Measurements from ENCODE around the gene C12orf57. TPM values are rescaled to one million over a fixed set of nuclear protein-coding genes. Genes with fewer than 3 reads are reported as not detected.

Gene C12orf57
- total RNA-seq (100 to 1,000 TPM; 155 to 453 (median 306) TPM), polyA plus RNA-seq (100 to 1,000 TPM; 418 to 621 (median 443) TPM)
- long read RNA-seq, donor 1, transcript C12orf57-202 (3 exons, 662 nt) = minor isoform, 8 of 43 reads
- long read RNA-seq, donor 1, transcript C12orf57-201 (3 exons, 560 nt) = major isoform, 29 of 43 reads
- long read RNA-seq, donor 1, partial matches to known transcripts = 5 of 43 reads
- long read RNA-seq, donor 1, other reads (novel, unspliced or antisense) = 0 of 43 reads
- long read RNA-seq, donor 2, transcript C12orf57-202 (3 exons, 662 nt) = minor isoform, 6 of 44 reads
- long read RNA-seq, donor 2, transcript C12orf57-201 (3 exons, 560 nt) = major isoform, 37 of 44 reads
- long read RNA-seq, donor 2, partial matches to known transcripts = 0 of 44 reads
- long read RNA-seq, donor 2, other reads (novel, unspliced or antisense) = 0 of 44 reads
- long read RNA-seq, donor 3, transcript C12orf57-201 (3 exons, 560 nt) = major isoform, 59 of 79 reads
- long read RNA-seq, donor 3, transcript C12orf57-202 (3 exons, 662 nt) = minor isoform, 11 of 79 reads
- long read RNA-seq, donor 3, partial matches to known transcripts = 6 of 79 reads
- long read RNA-seq, donor 3, other reads (novel, unspliced or antisense) = 0 of 79 reads
- long read RNA-seq, donor 4, transcript C12orf57-201 (3 exons, 560 nt) = major isoform, 7 of 11 reads
- long read RNA-seq, donor 4, partial matches to known transcripts = 0 of 11 reads
- long read RNA-seq, donor 4, other reads (novel, unspliced or antisense) = 0 of 11 reads
- long read RNA-seq, donor 5, transcript C12orf57-202 (3 exons, 662 nt) = minor isoform, 13 of 127 reads
- long read RNA-seq, donor 5, transcript C12orf57-201 (3 exons, 560 nt) = major isoform, 96 of 127 reads
- long read RNA-seq, donor 5, partial matches to known transcripts = 12 of 127 reads
- long read RNA-seq, donor 5, other reads (novel, unspliced or antisense) = 0 of 127 reads
- long read RNA-seq, donor 6, transcript C12orf57-201 (3 exons, 560 nt) = major isoform, 110 of 144 reads
- long read RNA-seq, donor 6, transcript C12orf57-202 (3 exons, 662 nt) = minor isoform, 20 of 144 reads
- long read RNA-seq, donor 6, transcript C12orf57-204 (3 exons, 551 nt) = minor isoform, 7 of 144 reads
- long read RNA-seq, donor 6, partial matches to known transcripts = 6 of 144 reads
- long read RNA-seq, donor 6, other reads (novel, unspliced or antisense) = 0 of 144 reads
- long read RNA-seq, donor 7, transcript C12orf57-202 (3 exons, 662 nt) = minor isoform, 33 of 126 reads
- long read RNA-seq, donor 7, transcript C12orf57-201 (3 exons, 560 nt) = major isoform, 84 of 126 reads
- long read RNA-seq, donor 7, partial matches to known transcripts = 7 of 126 reads
- long read RNA-seq, donor 7, other reads (novel, unspliced or antisense) = 0 of 126 reads
- long read RNA-seq, donor 8, transcript C12orf57-201 (3 exons, 560 nt) = major isoform, 100 of 128 reads
- long read RNA-seq, donor 8, transcript C12orf57-202 (3 exons, 662 nt) = minor isoform, 13 of 128 reads
- long read RNA-seq, donor 8, transcript C12orf57-204 (3 exons, 551 nt) = minor isoform, 6 of 128 reads
- long read RNA-seq, donor 8, partial matches to known transcripts = 6 of 128 reads
- long read RNA-seq, donor 8, other reads (novel, unspliced or antisense) = 0 of 128 reads
- long read RNA-seq, donor 9, transcript C12orf57-202 (3 exons, 662 nt) = minor isoform, 18 of 111 reads
- long read RNA-seq, donor 9, transcript C12orf57-201 (3 exons, 560 nt) = major isoform, 65 of 111 reads
- long read RNA-seq, donor 9, partial matches to known transcripts = 26 of 111 reads
- long read RNA-seq, donor 9, other reads (novel, unspliced or antisense) = 0 of 111 reads
- long read RNA-seq, donor 10, transcript C12orf57-201 (3 exons, 560 nt) = major isoform, 30 of 33 reads
- long read RNA-seq, donor 10, partial matches to known transcripts = 0 of 33 reads
- long read RNA-seq, donor 10, other reads (novel, unspliced or antisense) = 0 of 33 reads

GRCh38 chr12:6943722-6944380 lies at the start of gene C12orf57, which contains the start of gene RNU7-1:
TSS of gene C12orf57 (plus strand) at chr12:6944022. CDS start at chr12:6944122, 100 bp downstream.
TSS of gene RNU7-1 (plus strand) at chr12:6943816.
- intact Hi-C loops (cut with DNase I; ENCODE audit: low total_unique reads) = loop anchor here (10.0 kb wide), 1 partner anchor 171 kb away; no protein-coding TSS in a partner anchor
- H3K4me1 ChIP-seq = peaks cover 30 to 83% (median 62%) of the 10 kb centered on the region in 4 donors
- TF ChIP-seq EP300 (IDR thresholded peaks at IDR 0.05) = no peak
- TF ChIP-seq POLR2AphosphoS5 (IDR thresholded peaks at IDR 0.05) = peak; percentile 73 to 97 (median 96)
- TF ChIP-seq POLR2A (IDR thresholded peaks at IDR 0.05) = peak in 2 of 4 donors; percentile 39 to 95
- TF ChIP-seq CTCF (IDR thresholded peaks at IDR 0.05) = no peak
- peak within 1 kb of the TSS; percentile 91 to 99 (median 97) for H3K27ac ChIP-seq
- peak; percentile 79 to 96 for DNase-seq
- 0% methylated on average over 31 of the region's 31 CpGs for WGBS, 5 donors
- H3K9me3 ChIP-seq = no peaks in the 10 kb centered on the region
- H3K4me3 ChIP-seq = peak within 1 kb of the TSS; percentile 56 to 68 (median 62)
- peaks cover 13 to 40% (median 34%) of the 10 kb centered on the region in 4 donors for H3K36me3 ChIP-seq
- no peaks in the 10 kb centered on the region for H3K27me3 ChIP-seq

GRCh38 chr12:6894321-6894720 lies 49.5 kb upstream of the C12orf57 start:
- Histone ChIP-seq H3K9me3 (no peaks in the 10 kb centered on the region), H3K4me3 (no peak overlapping the region), H3K27me3 (no peaks in the 10 kb centered on the region), H3K36me3 (no peaks in the 10 kb centered on the region), H3K4me1 (peaks cover 5 to 21% (median 14%) of the 10 kb centered on the region in 4 donors), H3K27ac (no peak overlapping the region)
- no peak for DNase-seq
- no peak for TF ChIP-seq EP300 (IDR thresholded peaks at IDR 0.05)
- no peak for TF ChIP-seq POLR2A (IDR thresholded peaks at IDR 0.05)
- no peak for TF ChIP-seq POLR2AphosphoS5 (IDR thresholded peaks at IDR 0.05)
- TF ChIP-seq CTCF (IDR thresholded peaks at IDR 0.05) = no peak
- 81 to 91% (median 88%) methylated on average over 3 of the region's 3 CpGs for WGBS, 5 donors
- intact Hi-C loops (cut with DNase I; ENCODE audit: low total_unique reads) = no loop called here

GRCh38 chr12:6896846-6897435 lies 46.9 kb upstream of the C12orf57 start:
- no peak for DNase-seq
- peaks cover 0 to 19% (median 11%) of the 10 kb centered on the region in 4 donors for H3K4me1 ChIP-seq
- H3K4me3 ChIP-seq = no peak overlapping the region
- TF ChIP-seq EP300 (IDR thresholded peaks at IDR 0.05) (no peak), POLR2A (IDR thresholded peaks at IDR 0.05) (no peak), POLR2AphosphoS5 (IDR thresholded peaks at IDR 0.05) (no peak), CTCF (IDR thresholded peaks at IDR 0.05) (no peak)
- no peaks in the 10 kb centered on the region for H3K9me3 ChIP-seq
- H3K27me3 ChIP-seq = no peaks in the 10 kb centered on the region
- 73 to 88% (median 83%) methylated on average over 6 of the region's 6 CpGs for WGBS, 5 donors
- H3K27ac ChIP-seq = no peak overlapping the region
- intact Hi-C loops (cut with DNase I; ENCODE audit: low total_unique reads) = no loop called here
- H3K36me3 ChIP-seq = no peaks in the 10 kb centered on the region
